ELF-1 (cell line): ENCODE results near the gene ADAMTSL4.

Experiments
- DNase-seq: peaks from one replicate; pipeline ENCODE4 v3.0.0-alpha.2; 2016; ENCODE audit warnings: low read depth, low spot score

ADAMTSL4 gene

DNA sequence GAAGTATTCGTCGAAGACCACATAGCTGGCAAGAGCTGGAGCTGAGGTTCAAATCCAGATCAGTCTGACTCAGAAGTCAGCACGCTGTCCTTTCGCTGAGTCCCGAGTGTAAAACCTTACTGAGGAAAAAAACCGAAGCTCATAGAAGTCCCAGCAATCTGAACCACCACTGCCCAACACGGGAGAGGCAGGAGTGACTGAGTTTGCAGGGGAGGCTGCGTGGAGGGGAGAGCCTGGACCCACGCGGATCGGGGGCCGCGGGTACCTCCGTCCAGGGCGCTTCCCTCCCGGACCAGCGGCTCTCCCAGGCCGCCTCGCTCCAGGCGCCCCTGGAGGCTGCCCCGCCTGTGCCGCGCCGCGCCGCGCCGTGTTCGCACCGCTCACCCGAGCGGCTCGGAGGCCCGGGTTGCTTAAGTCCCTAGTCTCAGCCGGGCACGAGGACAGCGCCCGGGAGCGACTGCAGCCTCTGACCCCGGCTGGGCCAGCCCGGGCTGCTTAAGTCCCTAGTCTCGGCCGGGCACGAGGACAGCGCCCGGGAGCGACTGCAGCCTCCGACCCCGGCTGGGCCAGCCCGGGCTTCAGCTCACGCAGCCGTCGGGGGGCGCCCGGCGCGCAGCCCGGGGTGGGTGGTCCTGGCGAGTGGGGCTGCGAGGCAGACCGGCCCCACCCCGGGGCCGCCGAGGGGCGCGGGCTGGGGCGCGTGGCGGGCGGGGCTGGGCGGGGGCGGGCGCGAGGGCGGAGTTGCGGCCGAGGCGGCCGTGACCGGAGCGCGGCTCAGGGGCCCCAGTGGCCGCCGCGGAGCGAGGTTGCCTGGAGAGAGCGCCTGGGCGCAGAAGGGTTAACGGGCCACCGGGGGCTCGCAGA is at the start of gene ADAMTSL4:
Gene ADAMTSL4, plus strand, starts transcription at position 777 of the 864 bp plus-strand sequence. CDS start 2,881 bp downstream, outside the sequence.
- peak; percentile 87 for DNase-seq

DNA sequence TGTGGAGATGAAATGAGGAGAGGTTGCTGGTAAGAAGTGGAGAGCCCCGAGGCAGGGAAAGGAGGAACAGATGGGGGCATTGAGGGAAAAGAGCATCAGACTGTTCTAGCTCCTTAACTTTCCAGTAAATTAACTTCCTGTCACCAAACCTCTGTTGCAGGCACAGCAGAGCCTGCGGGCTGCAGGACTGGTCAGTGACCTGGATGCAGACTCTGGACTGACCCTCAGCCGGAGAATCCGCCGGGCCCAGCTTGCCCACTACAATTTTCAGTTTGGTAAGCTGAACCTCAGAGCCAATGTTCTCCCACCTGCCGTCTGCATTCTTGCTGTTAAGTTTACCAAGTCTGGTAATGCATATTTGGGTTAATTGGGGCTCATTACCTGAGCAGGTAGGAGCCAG is 43.8 kb upstream of the ADAMTSL4 start:
- no peak for DNase-seq

DNA sequence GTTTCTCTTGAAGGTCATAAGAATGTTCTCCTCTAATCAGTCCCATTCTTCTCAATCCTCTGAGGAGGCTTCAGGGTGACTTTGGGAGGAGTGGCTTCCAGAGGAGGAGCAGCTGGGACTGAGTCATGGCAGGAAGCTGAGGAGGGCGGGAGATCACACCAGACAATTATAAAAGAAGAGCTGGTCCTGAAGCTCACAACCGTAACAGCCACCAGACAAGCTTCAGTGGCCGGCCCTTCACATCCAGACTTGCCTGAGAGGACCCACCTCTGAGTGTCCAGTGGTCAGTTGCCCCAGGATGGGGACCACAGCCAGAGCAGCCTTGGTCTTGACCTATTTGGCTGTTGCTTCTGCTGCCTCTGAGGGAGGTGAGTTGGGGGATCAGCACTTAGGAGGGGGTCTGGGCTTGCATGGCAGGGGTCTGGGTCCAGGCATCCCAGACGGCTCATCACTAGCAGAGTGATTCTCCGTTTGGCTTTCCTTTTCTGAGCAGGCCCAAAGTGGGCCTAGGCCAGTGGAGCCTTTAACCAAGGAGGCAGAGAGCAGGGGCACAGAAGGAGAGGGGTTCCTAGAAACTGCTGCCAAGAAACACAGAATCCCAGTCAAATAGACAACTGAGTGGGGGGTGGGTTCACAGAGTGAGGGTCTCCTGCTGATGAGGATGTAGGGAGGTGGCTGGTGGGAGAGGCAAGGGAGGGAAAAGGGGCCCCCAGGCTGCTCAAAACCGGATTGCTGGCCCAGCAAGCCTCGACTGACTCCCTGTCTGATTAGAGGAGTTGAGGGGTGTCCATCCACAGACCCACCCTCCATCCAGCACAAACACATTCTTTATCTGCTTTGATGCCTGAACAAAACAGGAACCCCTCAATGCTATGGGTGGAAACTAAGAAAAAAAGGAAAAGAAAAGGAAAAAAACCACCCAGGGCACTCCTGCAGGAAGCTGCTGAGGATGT is 41.0 kb upstream of the ADAMTSL4 start, which contains the start of gene ECM1:
Gene ECM1, plus strand, starts transcription at position 198 of the 953 bp plus-strand sequence. Its CDS starts 101 bp downstream, at position 299.
- peak; percentile 37 for DNase-seq

DNA sequence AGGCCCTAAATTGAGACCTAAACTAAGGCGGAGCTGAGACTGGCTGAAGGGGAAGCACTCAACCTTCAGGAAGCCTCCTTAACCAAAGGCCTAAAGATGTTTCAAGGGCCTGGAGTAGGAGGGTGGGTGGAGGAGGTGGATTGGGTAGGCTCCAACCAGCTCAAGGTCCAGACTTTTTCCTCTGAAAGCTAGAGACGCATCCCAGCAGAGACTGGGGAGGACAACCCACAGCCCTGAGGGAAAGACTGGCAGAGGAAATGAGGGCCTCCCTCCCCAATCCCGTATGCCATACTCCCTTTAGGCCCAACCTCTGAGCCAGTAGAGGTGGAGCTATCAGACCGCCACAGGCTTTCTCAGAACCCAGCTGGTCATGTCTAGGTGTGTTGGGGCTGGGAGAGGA is 40.2 kb upstream of the ADAMTSL4 start:
- no peak for DNase-seq

DNA sequence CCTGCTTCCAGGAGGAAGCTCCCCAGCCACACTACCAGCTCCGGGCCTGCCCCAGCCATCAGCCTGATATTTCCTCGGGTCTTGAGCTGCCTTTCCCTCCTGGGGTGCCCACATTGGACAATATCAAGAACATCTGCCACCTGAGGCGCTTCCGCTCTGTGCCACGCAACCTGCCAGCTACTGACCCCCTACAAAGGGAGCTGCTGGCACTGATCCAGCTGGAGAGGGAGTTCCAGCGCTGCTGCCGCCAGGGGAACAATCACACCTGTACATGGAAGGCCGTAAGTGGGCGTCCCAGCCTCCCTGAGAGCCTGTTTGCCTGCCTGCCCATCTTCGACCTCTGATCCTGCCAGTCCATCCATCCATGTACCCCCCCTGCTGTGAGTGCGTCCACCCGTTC is 37.7 kb upstream of the ADAMTSL4 start:
- DNase-seq, result no peak

DNA sequence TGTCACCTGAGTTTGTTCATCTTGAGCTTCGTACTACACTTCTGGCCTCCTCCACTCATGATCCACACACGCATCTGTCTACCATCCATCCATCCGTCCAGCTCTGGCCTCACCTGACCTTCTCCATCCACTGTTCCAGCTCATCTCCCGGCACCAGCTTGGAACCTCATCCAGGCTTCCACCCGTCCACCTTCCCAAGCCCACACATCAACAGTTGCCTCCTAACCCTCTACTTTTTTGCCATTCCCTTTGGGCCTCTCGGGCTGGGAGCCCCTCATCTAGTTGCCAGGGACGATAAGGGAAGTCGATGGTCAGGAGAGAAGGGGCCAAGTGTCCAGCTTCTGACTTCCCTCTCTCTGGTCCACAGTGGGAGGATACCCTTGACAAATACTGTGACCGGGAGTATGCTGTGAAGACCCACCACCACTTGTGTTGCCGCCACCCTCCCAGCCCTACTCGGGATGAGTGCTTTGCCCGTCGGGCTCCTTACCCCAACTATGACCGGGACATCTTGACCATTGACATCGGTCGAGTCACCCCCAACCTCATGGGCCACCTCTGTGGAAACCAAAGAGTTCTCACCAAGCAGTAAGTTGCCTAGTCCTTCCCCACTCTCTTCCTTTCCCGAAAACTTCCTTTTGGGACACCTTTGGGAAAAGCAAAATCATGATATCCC is 37.1 kb upstream of the ADAMTSL4 start:
- DNase-seq, result no peak

DNA sequence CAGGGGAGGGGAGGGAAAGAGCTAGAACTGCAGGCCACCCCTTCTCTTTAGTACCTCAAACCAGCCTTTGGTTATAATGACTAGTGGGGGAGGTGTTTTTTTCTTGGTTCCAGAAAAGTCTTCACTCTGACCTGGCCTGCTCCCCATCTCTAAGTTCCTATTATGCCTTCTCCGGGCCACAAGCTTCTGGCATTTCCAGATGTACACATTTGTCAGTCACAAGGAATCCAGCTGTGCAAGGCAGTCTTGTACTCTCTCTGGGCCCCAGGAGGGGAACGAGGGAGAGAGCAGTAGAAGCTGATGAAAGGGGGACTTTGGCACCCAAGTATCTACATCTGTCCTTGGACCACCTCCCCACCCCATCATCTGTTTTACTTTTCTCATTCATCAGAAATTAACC is 36.4 kb upstream of the ADAMTSL4 start:
- DNase-seq, result no peak

DNA sequence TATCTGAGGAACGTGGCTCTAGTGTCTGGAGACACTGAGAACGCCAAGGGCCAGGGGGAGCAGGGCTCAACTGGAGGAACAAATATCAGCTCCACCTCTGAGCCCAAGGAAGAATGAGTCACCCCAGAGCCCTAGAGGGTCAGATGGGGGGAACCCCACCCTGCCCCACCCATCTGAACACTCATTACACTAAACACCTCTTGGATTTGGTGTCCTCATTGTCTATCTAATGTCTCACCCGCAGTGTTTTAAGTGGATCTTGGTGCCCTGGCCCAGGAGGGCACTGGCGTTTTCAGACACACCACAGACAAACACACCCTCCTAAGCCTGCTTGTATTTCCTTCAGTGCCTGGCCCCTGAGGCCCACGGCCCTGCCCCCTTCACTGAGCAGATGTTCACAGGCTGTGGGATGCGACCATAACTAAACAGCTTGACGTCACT is 35.8 kb upstream of the ADAMTSL4 start:
- no peak for DNase-seq

DNA sequence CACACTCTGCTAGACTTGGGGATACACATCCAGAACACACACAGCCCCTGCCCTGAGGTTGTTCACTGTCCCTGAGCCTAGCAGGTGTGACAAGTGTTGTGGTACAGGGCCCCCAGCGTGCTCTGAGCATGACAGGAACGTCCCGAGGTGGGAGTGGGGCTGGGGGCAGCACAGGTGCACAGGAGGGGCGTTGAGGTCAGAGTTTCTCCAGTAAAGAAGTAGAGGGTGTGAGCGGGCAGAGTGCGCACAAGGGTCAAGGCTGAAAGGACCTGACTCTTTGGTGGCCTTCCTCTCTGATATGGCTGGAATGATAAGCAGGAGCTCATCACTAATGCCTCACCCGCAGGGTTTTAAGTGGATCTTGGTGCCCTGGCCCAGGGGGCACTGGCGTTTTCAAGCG is 34.9 kb upstream of the ADAMTSL4 start:
- DNase-seq, result no peak

DNA sequence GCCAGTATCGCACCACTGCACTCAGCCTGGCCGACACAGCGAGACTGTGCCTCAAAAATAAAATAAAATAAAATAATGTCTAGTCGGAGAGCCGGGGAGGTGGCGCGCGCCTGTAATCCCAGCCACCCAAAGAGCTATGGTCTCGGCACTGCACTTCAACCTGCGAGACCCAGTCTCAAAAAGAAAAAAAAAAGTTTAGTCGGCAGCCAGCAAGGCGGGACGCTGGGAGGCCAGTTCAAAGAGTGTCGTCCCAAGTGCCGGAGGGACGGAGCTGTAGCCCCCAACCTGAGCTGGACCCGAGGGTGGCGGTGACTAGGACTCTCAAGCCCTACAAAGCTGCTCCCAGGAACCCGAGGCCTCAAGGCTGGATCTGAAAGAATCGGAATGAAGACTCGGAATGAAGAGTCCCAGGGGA is 34.3 kb upstream of the ADAMTSL4 start:
- DNase-seq, result no peak

DNA sequence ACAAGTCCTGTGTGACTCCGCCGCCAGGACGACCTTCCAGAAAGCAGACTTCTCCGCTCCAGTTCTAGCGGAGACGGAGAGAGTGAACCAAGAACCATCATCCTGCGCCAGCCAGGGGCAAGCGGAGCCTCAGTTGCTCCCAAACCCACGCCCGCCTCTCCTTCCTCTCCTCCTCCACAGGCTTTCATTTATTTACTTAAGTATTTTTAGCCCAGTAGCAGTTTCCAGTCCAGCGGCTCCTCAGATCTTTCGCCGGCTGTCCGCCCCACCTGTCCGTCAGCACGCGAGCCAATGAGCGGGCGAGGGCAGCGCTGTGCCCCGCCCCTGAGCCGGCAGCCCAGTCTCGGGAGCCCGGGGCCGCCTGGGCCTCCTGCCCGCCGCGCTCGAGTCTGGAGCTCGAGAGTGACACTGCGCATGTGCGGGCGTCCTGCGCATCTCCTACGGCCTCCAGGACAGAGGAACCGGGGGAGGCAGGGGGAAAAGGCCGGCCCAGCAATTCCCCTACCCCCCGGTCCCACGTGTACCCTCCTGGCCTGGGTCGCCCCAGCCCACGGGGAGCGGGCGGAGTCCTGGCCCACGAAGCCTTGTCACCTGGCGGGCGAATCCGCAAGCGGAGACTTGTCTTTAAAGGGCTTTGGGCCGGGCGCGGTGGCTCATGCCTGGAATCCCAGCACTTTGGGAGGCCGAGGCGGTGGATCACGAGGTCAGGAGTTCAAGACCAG is 33.7 kb upstream of the ADAMTSL4 start, which contains the start of gene FALEC:
Gene FALEC, plus strand, starts transcription at position 425 of the 722 bp plus-strand sequence.
- DNase-seq, result peak; percentile 99

DNA sequence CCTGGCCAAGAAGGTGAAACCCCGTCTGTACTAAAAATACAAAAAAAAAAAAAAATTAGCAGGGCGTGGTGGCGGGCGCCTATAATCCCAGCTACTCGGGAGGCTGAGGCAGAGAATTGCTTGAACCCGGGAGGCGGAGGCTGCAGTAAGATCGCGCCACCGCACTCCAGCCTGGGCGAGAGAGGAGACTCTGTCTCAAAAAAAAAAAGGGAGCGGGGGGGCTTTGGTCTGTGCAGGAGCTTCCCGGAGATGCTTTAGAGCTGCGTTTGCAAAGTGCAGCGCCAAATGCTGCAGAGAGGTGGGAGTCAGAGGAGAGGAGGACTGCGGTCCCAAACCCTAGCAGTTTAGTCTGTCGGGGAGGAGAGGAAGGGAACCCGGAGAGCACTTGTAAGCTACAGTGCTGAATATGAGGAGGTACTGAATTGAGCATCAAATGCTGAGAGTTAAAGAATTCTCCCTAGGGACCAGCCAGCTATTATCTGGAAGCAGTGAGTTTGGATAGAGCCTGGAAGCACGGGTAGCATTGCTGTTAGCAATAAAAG is 33.1 kb upstream of the ADAMTSL4 start:
- DNase-seq, result peak; percentile 52

DNA sequence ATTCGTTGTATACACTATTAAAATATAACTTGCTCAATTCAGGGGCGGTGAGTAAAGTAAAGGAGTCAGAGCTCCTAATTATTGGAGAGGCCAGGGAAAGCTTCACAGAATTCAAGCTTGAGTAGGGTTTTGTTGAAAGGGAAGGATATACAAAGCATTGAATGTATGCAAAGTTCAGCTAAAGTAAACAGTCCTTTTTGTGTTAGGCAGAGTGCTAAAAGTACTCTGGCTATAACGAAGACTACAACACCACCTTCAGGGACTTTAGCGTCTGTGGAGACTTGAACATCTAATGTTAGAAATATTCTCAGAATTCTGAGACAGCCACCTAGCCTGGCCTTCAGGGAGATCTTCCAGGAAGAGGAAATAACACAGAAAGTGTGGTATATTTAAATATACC is 32.6 kb upstream of the ADAMTSL4 start:
- DNase-seq, result no peak

DNA sequence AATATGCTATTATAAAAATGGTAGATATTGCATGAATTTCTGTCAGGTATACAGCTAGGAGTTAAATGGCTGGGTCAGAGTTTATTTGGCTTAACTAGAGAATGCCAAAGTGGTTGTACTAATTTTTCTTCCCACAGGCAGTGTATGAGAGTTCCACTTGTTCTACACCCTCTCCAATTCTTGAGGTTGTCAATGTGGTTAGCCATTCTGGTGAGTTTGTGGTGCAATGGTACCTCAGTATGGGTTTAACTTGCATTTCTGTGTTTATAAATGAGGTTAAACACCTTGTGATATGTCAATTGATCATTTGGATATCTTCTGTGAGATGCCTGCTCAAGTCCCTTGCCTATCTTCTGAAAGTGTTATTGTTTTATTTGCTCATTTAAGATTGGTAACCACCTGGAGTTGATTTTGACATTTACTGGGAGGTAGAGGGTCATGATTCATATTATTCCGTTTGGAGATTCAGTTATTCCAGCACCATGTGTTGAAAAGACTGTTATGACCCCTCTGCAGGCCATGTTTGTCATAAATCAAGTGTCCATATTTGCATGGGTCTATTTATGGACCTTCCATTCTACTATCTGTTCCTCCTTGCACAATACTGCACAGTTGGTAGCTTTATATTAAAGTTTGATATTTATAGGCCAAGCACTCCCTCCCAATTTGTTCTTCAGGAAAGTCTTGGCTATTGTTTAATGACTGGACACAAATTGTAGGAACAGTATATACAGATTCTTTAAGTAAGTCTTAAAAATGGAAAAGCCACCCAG is 27.8 kb upstream of the ADAMTSL4 start:
- DNase-seq, result no peak

DNA sequence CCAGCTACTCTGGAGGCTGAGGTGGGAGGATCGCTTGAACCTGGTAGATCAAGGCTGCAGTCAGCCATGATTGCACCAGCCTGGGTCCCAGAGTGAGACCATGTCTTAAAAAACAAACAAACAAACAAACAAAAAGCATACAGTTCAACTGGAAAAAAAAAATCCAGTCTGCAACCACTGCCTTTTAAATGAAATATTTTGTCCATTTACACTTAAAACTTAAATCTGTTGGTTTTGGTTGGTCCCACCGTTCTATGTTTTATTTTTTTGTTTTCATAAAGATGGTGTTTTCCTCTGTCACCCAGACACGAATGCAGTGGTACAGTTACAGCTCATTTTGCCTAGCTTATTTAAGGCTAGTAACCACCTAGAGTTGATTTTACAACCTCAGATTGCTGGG is 23.9 kb upstream of the ADAMTSL4 start:
- DNase-seq, result no peak

DNA sequence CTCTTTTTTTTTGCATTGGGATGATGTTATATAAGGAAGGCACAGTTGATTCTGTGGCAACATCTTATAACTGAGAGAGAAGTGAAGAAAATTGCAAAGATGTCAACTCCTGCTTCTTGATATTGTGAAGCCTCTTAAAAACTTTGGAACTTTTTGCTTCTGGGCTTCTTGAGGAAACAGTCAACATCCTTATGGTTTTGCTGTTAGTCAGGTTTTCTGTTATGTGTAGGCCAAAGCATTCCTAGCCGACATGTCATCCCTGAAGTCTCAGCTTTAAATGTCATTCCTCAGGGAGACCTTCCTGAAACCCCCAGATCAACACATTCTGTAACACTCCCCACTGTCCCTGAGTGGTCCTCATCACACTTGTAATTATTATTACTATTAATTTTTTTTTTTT is 21.0 kb upstream of the ADAMTSL4 start:
- no peak for DNase-seq

DNA sequence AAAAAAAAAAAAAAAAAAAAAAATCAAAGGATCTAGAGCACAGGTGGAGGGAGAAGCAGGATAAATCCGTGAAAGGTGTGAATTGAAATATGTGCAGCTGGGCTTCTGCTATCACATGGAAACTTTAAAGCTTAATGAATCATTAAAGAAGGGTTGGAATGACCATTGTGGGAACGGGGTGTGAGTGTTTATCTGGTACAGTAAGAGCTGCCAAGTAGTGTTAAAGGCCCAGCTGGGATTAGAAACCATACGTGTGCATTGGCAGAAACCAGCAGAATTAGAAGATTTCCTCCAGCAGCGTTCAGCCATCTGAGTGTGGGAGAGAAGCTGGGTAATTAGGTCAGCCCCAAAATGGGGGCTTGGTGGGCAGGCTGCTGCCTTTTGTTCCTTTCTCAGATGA is 20.2 kb upstream of the ADAMTSL4 start:
- no peak for DNase-seq

DNA sequence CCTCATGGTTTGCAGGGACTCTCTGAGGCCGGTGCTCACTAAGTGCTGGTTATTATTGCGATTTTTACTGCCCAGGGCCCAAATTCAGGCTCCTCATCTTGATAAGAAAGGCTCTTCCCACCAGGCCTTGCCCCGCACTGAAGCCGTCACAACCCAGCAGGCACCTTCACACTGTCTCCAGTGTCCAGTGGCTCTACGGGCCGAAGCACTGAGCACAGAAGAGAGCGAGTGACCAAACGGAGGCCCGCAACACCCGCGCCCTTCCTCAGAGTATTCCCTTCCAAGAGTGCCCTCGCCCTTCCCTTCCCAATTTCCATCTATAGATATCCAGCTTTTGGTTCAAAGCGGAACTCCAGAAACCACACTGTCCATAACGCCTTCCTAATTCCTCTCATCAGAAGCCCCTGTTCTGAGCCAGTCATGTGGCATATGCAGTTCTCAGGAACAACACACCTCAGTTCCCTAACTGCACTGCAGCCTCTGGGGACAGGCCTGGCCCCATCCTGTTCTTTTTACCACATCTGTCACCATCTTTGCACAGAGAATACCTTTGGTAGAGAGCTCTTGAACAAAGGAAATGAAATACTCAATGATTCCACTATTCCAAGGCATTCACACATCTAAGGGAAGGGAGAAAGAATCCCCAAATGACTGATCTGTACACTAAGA is 18.6 kb upstream of the ADAMTSL4 start:
- DNase-seq, result no peak

DNA sequence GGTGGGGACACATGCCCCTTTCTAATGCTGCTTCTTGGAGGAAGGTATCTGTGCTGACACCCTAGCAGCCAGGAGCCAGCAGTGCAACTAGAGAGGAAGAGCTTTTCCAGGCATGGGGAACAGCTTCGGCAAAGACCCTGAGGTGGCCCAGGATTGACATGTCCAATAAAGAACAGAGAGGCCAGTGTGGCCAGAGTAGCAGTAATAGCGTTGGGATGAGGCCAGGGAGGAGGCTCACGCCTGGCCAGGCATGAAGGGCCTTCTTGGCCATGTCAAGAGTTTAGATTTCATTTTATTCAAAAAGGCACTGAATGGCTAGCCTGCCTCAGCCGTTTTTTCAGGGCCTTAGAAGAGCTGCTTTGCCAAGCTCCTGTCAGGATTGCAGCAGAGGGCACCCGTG is 16.3 kb upstream of the ADAMTSL4 start:
- no peak for DNase-seq
